GM12878 (cell line): Measurements from ENCODE around the gene HSD17B12. TPM values are rescaled to one million over a fixed set of nuclear protein-coding genes. Genes with fewer than 3 reads are reported as not detected.

Experiments
- ATAC-seq: fragments of 200-7000 bp; cut with Tn5 transposase; 3 replicates; pipeline ENCODE4 v1.9.1; 2020; ENCODE audit warnings: mild to moderate bottlenecking, moderate library complexity
- BruUV-seq: library from RNA; stranded (reverse); fragments of 400-500 nt; replicated peaks from 2 replicates; lab custom pipeline; 2021; lab: Mats Ljungman, UMichigan
- CTCF ChIA-PET: fragments of 300-600 bp; sonication (Branson Sonifier 250); formaldehyde crosslinking; extraction: SDS; loops from one replicate; lab custom pipeline; 2021; ENCODE audit warnings: inconsistent platforms; lab: Yijun Ruan, JAX
- POLR2A ChIA-PET: fragments of 350-600 bp; formaldehyde crosslinking; extraction: SDS; loops from one replicate; lab custom pipeline; 2021; ENCODE audit warnings: inconsistent platforms; lab: Charles Lee
- RAD21 ChIA-PET: fragments of 300-600 bp; sonication (Branson Sonifier 250); formaldehyde crosslinking; loops from one replicate; lab custom pipeline; 2023; ENCODE audit warnings: antibody characterized with exemption; ENCODE audit not compliant: unreplicated experiment; lab: Charles Lee
- SMC1A ChIA-PET: fragments of 300-600 bp; sonication (Branson Sonifier 250); formaldehyde crosslinking; loops from one replicate; lab custom pipeline; 2023; ENCODE audit not compliant: unreplicated experiment, uncharacterized antibody; lab: Charles Lee
- DNase-seq: peaks from one replicate; pipeline ENCODE4 v3.0.0-alpha.2; 2011; ENCODE audit warnings: low read depth, low spot score
- FAIRE-seq: peaks from 3 replicates; lab custom pipeline; 2011; peaks lifted over from hg19 to GRCh38; lab: Jason Lieb, UNC
- H2AFZ ChIP-seq: 2 replicates; pipeline ENCODE4 v1.6.0; 2011; ENCODE audit warnings: low read depth, low read length, control low read depth; ENCODE audit not compliant: control insufficient read depth
- H3K27ac ChIP-seq: 2 replicates; pipeline ENCODE4 v1.5.1; 2011; ENCODE audit warnings: control low read depth; ENCODE audit not compliant: control insufficient read depth, insufficient read depth
- H3K27me3 ChIP-seq, 2 experiments: replicated peaks in 1 of 2; 2 replicates each; pipeline versions ENCODE4 v1.6.0 to v1.6.1; 2011; ENCODE audit warnings: low read length in 1 of 2; ENCODE audit not compliant: control insufficient read depth in 2 of 2, insufficient read depth in 2 of 2
- H3K36me3 ChIP-seq, 2 experiments: 2 replicates each; pipeline ENCODE4 v1.5.1; 2011; ENCODE audit warnings: low read length in 1 of 2; ENCODE audit not compliant: control insufficient read depth in 2 of 2, insufficient read depth in 2 of 2
- H3K4me1 ChIP-seq: 2 replicates; pipeline ENCODE4 v1.6.1; 2011; ENCODE audit warnings: mild to moderate bottlenecking, low read length, moderate library complexity, mixed read lengths; ENCODE audit not compliant: control insufficient read depth, insufficient read depth
- H3K4me2 ChIP-seq: 2 replicates; pipeline ENCODE4 v1.6.0; 2011; ENCODE audit warnings: control low read depth; ENCODE audit not compliant: control insufficient read depth, insufficient read depth
- H3K4me3 ChIP-seq: fragments of 200-600 bp; sonication (generic); 2 replicates; pipeline ENCODE4 v1.5.1; 2016
- H3K79me2 ChIP-seq: 2 replicates; pipeline ENCODE4 v1.6.0; 2011; ENCODE audit warnings: low read length; ENCODE audit not compliant: control insufficient read depth, insufficient read depth
- H3K9ac ChIP-seq: 2 replicates; pipeline ENCODE4 v1.8.0; 2011; ENCODE audit warnings: low read length, control low read depth, mixed read lengths; ENCODE audit not compliant: control insufficient read depth, insufficient read depth
- H3K9me3 ChIP-seq: replicated peaks from 3 replicates; pipeline ENCODE4 v1.5.1; 2011; ENCODE audit warnings: mild to moderate bottlenecking, low read length; ENCODE audit not compliant: control insufficient read depth, insufficient read depth
- H4K20me1 ChIP-seq: 2 replicates; pipeline ENCODE4 v1.6.0; 2011; ENCODE audit not compliant: control insufficient read depth, insufficient read depth
- BCLAF1 ChIP-seq: fragments of 450-650 bp; IDR thresholded peaks from 2 replicates; pipeline ENCODE4 v1.6.1; 2017; ENCODE audit warnings: antibody characterized with exemption, mild to moderate bottlenecking, moderate library complexity
- KLF5 ChIP-seq: fragments of 450-650 bp; IDR thresholded peaks from 2 replicates; pipeline ENCODE4 v1.6.1; 2014; ENCODE audit warnings: mild to moderate bottlenecking; ENCODE audit not compliant: partially characterized antibody
- NKRF ChIP-seq: fragments of 450-650 bp; conservative IDR thresholded peaks from 2 replicates; pipeline ENCODE4 v1.6.1; 2017; ENCODE audit warnings: mild to moderate bottlenecking, moderate library complexity
- RBBP5 ChIP-seq: fragments of 200-600 bp; sonication (generic); conservative IDR thresholded peaks from 2 replicates; pipeline ENCODE4 v1.6.1; 2016
- SIN3A ChIP-seq: IDR thresholded peaks from 2 replicates; pipeline ENCODE4 v1.6.1; 2012; ENCODE audit warnings: low read depth, low read length, improper control_type of control experiment
- STAT1 ChIP-seq: fragments of 450-650 bp; conservative IDR thresholded peaks from 2 replicates; pipeline ENCODE4 v1.6.1; 2014; ENCODE audit warnings: antibody characterized with exemption, mild to moderate bottlenecking
- SUPT20H ChIP-seq: IDR thresholded peaks from 2 replicates; pipeline ENCODE4 v1.6.1; 2011; ENCODE audit warnings: low read depth, mild to moderate bottlenecking, low read length, moderate library complexity, borderline replicate concordance; ENCODE audit not compliant: control insufficient read depth
- TCF12 ChIP-seq: IDR thresholded peaks from 2 replicates; pipeline ENCODE4 v1.6.1; 2011; ENCODE audit warnings: low read depth, mild to moderate bottlenecking, low read length
- ZBTB33 ChIP-seq: fragments of 450-650 bp; IDR thresholded peaks from 2 replicates; pipeline ENCODE4 v1.6.1; 2017; ENCODE audit warnings: mild to moderate bottlenecking
- ZBTB40 ChIP-seq: fragments of 450-650 bp; IDR thresholded peaks from 2 replicates; pipeline ENCODE4 v1.6.1; 2016; ENCODE audit warnings: mild to moderate bottlenecking, moderate library complexity, borderline replicate concordance
- ZNF384 ChIP-seq: IDR thresholded peaks from 2 replicates; pipeline ENCODE4 v1.6.1; 2012; ENCODE audit warnings: low read depth, mild to moderate bottlenecking, low read length, improper control_type of control experiment, borderline replicate concordance
- in situ Hi-C: fragments of 300-500 bp; cut with MboI; formaldehyde crosslinking; loops from 9 replicates; pipeline ENCODE4 v1.14.3; 2018; ENCODE audit warnings: mixed read lengths
- intact Hi-C: fragments of 100-400 bp; cut with micrococcal nuclease; formaldehyde crosslinking; loops from one replicate; pipeline ENCODE4 v1.14.2; 2022; ENCODE audit not compliant: unreplicated experiment
- polyA plus RNA-seq, 11 experiments: library from polyadenylated mRNA; depleted of rRNA in 4 of 11; unstranded in 6 of 11; stranded (reverse) in 5 of 11; fragments of >200 nt; fragmentation: Nextera tagmentation in 4 of 11; fragmentation: Illumina TruSeq in 1 of 11; extraction: Ambion mirVana in 4 of 11; extraction: Trizol in 1 of 11; gene quantifications; 1 replicate in 1 of 11; 2 replicates in 10 of 11; pipeline versions ENCODE4 v1.2.1 to v1.2.3, GENCODE V29; 2011 to 2016; ENCODE audit warnings: inconsistent platforms in 2 of 11, missing spikeins in 2 of 11, low read depth in 1 of 11
- total RNA-seq, 4 experiments: library from RNA; depleted of rRNA in 3 of 4; stranded (reverse); fragments of >200 nt in 3 of 4; fragmentation: Illumina TruSeq in 1 of 4; extraction: Trizol in 1 of 4; gene quantifications; 2 replicates each; pipeline versions ENCODE4 v1.2.1 to v1.2.3, GENCODE V29; 2013 to 2021

The HSD17B12 gene
- total and polyA plus RNA-seq, 10 of the 15 experiments (the other 5 are each of a cell fraction or from before 2014, with no cell fraction given) = 23.6 to 88.0 (median 64.7) TPM

GRCh38 chr11:43737201-43737590 is 56.7 kb downstream of the HSD17B12 start:
- Histone ChIP-seq H2AFZ (no peak overlapping the region), H3K4me3 (no peak overlapping the region), H3K36me3 (peaks cover 4 to 6% of the 10 kb centered on the region in 2 experiments; a peak in 3 of 4 replicates), H3K4me2 (no peak overlapping the region), H3K79me2 (peaks cover 4% of the 10 kb centered on the region), H3K27me3 (no peaks in the 10 kb centered on the region), H4K20me1 (no peaks in the 10 kb centered on the region), H3K4me1 (peaks cover 10% of the 10 kb centered on the region), H3K9me3 (peaks cover 16% of the 10 kb centered on the region), H3K9ac (no peak overlapping the region), H3K27ac (no peak overlapping the region)
- intact Hi-C loops = no loop called here
- FAIRE-seq (no peak), ATAC-seq (no peak), DNase-seq (no peak)
- ChIA-PET SMC1A (interaction anchor here (0.7 to 2.0 kb wide), 3 partner anchors 27 to 52 kb away, joined by 3 to 6 read pairs (median 3); no protein-coding TSS in a partner anchor), RAD21 (no interaction called here), POLR2A (interaction anchor here (0.6 kb wide), 1 partner anchor 51 kb away, joined by 4 read pairs; no protein-coding TSS in a partner anchor), CTCF (no interaction called here)
- in situ Hi-C loops = no loop called here
- no TSS peak for BruUV-seq
- TF ChIP-seq KLF5 = no peak
- no peak for TF ChIP-seq BCLAF1
- TF ChIP-seq SIN3A = no peak
- no peak for TF ChIP-seq RBBP5
- TF ChIP-seq STAT1 = no peak
- no peak for TF ChIP-seq ZBTB40
- no peak for TF ChIP-seq ZNF384
- TF ChIP-seq SUPT20H = no peak
- no peak for TF ChIP-seq NKRF
- no peak for TF ChIP-seq TCF12
- no peak for TF ChIP-seq ZBTB33
